ACC112 (cell line): ENCODE results near the gene CCDC3.
"Not testable (repeated sequence)": the region's sequence is repeated elsewhere in the genome, so short reads cannot be mapped to it uniquely, and the experiment has no call there.

Experiments used
- H2AFZ ChIP-seq: fragments of 200-600 bp; sonication (generic); one replicate; pipeline ENCODE4 v1.6.0; 2017; ENCODE audit warnings: antibody characterized with exemption, low read length; ENCODE audit not compliant: unreplicated experiment
- H3K27ac ChIP-seq: fragments of 200-600 bp; sonication (generic); 2 replicates; pipeline ENCODE4 v1.5.1; 2014; ENCODE audit warnings: low read depth, mild to moderate bottlenecking, antibody characterized with exemption, low read length, moderate library complexity
- H3K27me3 ChIP-seq: fragments of 200-600 bp; sonication (generic); 2 replicates; pipeline ENCODE4 v1.6.1; 2014; ENCODE audit warnings: mild to moderate bottlenecking, antibody characterized with exemption, low read length, moderate library complexity, mixed read lengths; ENCODE audit not compliant: insufficient read depth
- H3K36me3 ChIP-seq: fragments of 200-600 bp; sonication (generic); 2 replicates; pipeline ENCODE4 v1.6.1; 2016; ENCODE audit warnings: mild to moderate bottlenecking, antibody characterized with exemption, low read length, moderate library complexity, mixed read lengths; ENCODE audit not compliant: insufficient read depth
- H3K4me1 ChIP-seq: fragments of 200-600 bp; sonication (generic); one replicate; pipeline ENCODE4 v1.6.1; 2016; ENCODE audit warnings: low read length, mixed read lengths; ENCODE audit not compliant: insufficient read depth, unreplicated experiment, control insufficient read depth
- H3K4me3 ChIP-seq: fragments of 200-600 bp; sonication (generic); 2 replicates; pipeline ENCODE4 v1.5.1; 2014; ENCODE audit warnings: mild to moderate bottlenecking, low read depth, low read length
- H3K79me2 ChIP-seq: fragments of 200-600 bp; sonication (generic); one replicate; pipeline ENCODE4 v1.6.0; 2016; ENCODE audit warnings: low read length; ENCODE audit not compliant: control insufficient read depth, unreplicated experiment, insufficient read depth

The CCDC3 gene

GRCh38 chr10:13036841-13037240 is 35.3 kb upstream of the CCDC3 start:
- Histone ChIP-seq H2AFZ (no peak overlapping the region), H3K36me3 (no peaks in the 10 kb centered on the region), H3K4me3 (no peak overlapping the region), H3K27me3 (peaks cover 37% of the 10 kb centered on the region), H3K4me1 (no peaks in the 10 kb centered on the region), H3K79me2 (no peaks in the 10 kb centered on the region), H3K27ac (no peak overlapping the region)

GRCh38 chr10:13035731-13036130 is 34.2 kb upstream of the CCDC3 start:
- not testable (repeated sequence) for H3K4me1 ChIP-seq, H3K36me3 ChIP-seq, H3K79me2 ChIP-seq, H2AFZ ChIP-seq, H3K4me3 ChIP-seq, H3K27ac ChIP-seq
- H3K27me3 ChIP-seq: peaks cover 32% of the 10 kb centered on the region

GRCh38 chr10:13026873-13027272 is 25.4 kb upstream of the CCDC3 start:
- no peaks in the 10 kb centered on the region for H3K4me1 ChIP-seq
- no peaks in the 10 kb centered on the region for H3K36me3 ChIP-seq
- H3K79me2 ChIP-seq: no peaks in the 10 kb centered on the region
- no peak overlapping the region for H2AFZ ChIP-seq
- no peak overlapping the region for H3K4me3 ChIP-seq
- H3K27ac ChIP-seq: no peak overlapping the region
- peaks cover 71% of the 10 kb centered on the region for H3K27me3 ChIP-seq

- H3K79me2 ChIP-seq: no peaks in the 10 kb centered on the region
- no peak overlapping the region for H3K27ac ChIP-seq
- no peak overlapping the region for H2AFZ ChIP-seq
- no peaks in the 10 kb centered on the region for H3K36me3 ChIP-seq
- H3K27me3 ChIP-seq: peaks cover 81% of the 10 kb centered on the region
- H3K4me1 ChIP-seq: no peaks in the 10 kb centered on the region
- no peak overlapping the region for H3K4me3 ChIP-seq
Measured at GRCh38 chr10:13023754-13024153, 22.2 kb upstream of the CCDC3 start.

GRCh38 chr10:13019280-13019679 is 17.8 kb upstream of the CCDC3 start:
- H3K36me3 ChIP-seq: no peaks in the 10 kb centered on the region
- no peaks in the 10 kb centered on the region for H3K79me2 ChIP-seq
- peaks cover 47% of the 10 kb centered on the region for H3K27me3 ChIP-seq
- H3K27ac ChIP-seq: no peak overlapping the region
- no peak overlapping the region for H2AFZ ChIP-seq
- no peak overlapping the region for H3K4me3 ChIP-seq
- H3K4me1 ChIP-seq: no peaks in the 10 kb centered on the region

- Histone ChIP-seq H3K79me2 (no peaks in the 10 kb centered on the region), H3K4me3 (no peak overlapping the region), H3K27me3 (peaks cover 37% of the 10 kb centered on the region), H3K27ac (no peak overlapping the region), H2AFZ (no peak overlapping the region), H3K36me3 (no peaks in the 10 kb centered on the region), H3K4me1 (no peaks in the 10 kb centered on the region)
Measured at GRCh38 chr10:13018171-13018570, 16.7 kb upstream of the CCDC3 start.

GRCh38 chr10:13016886-13017285 is 15.4 kb upstream of the CCDC3 start:
- Histone ChIP-seq H3K27me3 (peaks cover 29% of the 10 kb centered on the region), H3K4me1 (no peaks in the 10 kb centered on the region), H2AFZ (no peak overlapping the region), H3K36me3 (no peaks in the 10 kb centered on the region), H3K4me3 (no peak overlapping the region), H3K79me2 (no peaks in the 10 kb centered on the region), H3K27ac (no peak overlapping the region)

GRCh38 chr10:13016426-13016825 is 14.9 kb upstream of the CCDC3 start:
- H3K27ac ChIP-seq: no peak overlapping the region
- H3K36me3 ChIP-seq: no peaks in the 10 kb centered on the region
- no peak overlapping the region for H3K4me3 ChIP-seq
- peaks cover 29% of the 10 kb centered on the region for H3K27me3 ChIP-seq
- H3K79me2 ChIP-seq: no peaks in the 10 kb centered on the region
- no peaks in the 10 kb centered on the region for H3K4me1 ChIP-seq
- H2AFZ ChIP-seq: no peak overlapping the region

GRCh38 chr10:13006037-13006436 is 4.5 kb upstream of the CCDC3 start:
- H3K79me2 ChIP-seq: no peaks in the 10 kb centered on the region
- H3K36me3 ChIP-seq: no peaks in the 10 kb centered on the region
- no peak overlapping the region for H2AFZ ChIP-seq
- no peak overlapping the region for H3K4me3 ChIP-seq
- no peaks in the 10 kb centered on the region for H3K4me1 ChIP-seq
- peaks cover 73% of the 10 kb centered on the region for H3K27me3 ChIP-seq
- H3K27ac ChIP-seq: no peak overlapping the region

GRCh38 chr10:13003759-13004158 is 2.2 kb upstream of the CCDC3 start:
- Histone ChIP-seq H3K36me3 (no peaks in the 10 kb centered on the region), H3K27me3 (peaks cover 77% of the 10 kb centered on the region), H3K79me2 (no peaks in the 10 kb centered on the region), H2AFZ (no peak overlapping the region), H3K27ac (no peak overlapping the region), H3K4me3 (no peak overlapping the region), H3K4me1 (no peaks in the 10 kb centered on the region)

GRCh38 chr10:13003004-13003403 is 1.5 kb upstream of the CCDC3 start:
- no peak overlapping the region for H3K27ac ChIP-seq
- H3K4me1 ChIP-seq: no peaks in the 10 kb centered on the region
- H3K36me3 ChIP-seq: no peaks in the 10 kb centered on the region
- H3K27me3 ChIP-seq: peaks cover 78% of the 10 kb centered on the region
- no peaks in the 10 kb centered on the region for H3K79me2 ChIP-seq
- H2AFZ ChIP-seq: no peak overlapping the region
- H3K4me3 ChIP-seq: no peak overlapping the region

GRCh38 chr10:13001887-13002212 is 337 bp upstream of the CCDC3 start:
- Histone ChIP-seq H2AFZ (no peak overlapping the region), H3K27me3 (peaks cover 73% of the 10 kb centered on the region), H3K27ac (no peak overlapping the region), H3K4me1 (no peaks in the 10 kb centered on the region), H3K79me2 (no peaks in the 10 kb centered on the region), H3K36me3 (no peaks in the 10 kb centered on the region), H3K4me3 (peak overlapping the region; percentile 69)
